Epithelial cell of esophagus (primary cell): ENCODE data around the gene WNT10A.
A peak's percentile ranks its signal among the peaks of the same experiment; 100 is the strongest.

ENCODE experiments used
- DNase-seq: peaks from one replicate; pipeline ENCODE4 v3.0.0; 2010; ENCODE audit warnings: low read depth
- H3K4me3 ChIP-seq: 2 replicates; pipeline ENCODE4 v1.5.1; 2011; ENCODE audit warnings: mild to moderate bottlenecking, low read length, control low read depth
- TF ChIP-seq, protein P1 (sequence below): IDR thresholded peaks from 2 replicates; pipeline ENCODE4 v1.5.1; 2011; ENCODE audit warnings: low read depth, mild to moderate bottlenecking, low read length, control low read depth, inconsistent platforms; ENCODE audit not compliant: insufficient read depth; ENCODE audit errors: missing control alignments

Gene WNT10A

DNA sequence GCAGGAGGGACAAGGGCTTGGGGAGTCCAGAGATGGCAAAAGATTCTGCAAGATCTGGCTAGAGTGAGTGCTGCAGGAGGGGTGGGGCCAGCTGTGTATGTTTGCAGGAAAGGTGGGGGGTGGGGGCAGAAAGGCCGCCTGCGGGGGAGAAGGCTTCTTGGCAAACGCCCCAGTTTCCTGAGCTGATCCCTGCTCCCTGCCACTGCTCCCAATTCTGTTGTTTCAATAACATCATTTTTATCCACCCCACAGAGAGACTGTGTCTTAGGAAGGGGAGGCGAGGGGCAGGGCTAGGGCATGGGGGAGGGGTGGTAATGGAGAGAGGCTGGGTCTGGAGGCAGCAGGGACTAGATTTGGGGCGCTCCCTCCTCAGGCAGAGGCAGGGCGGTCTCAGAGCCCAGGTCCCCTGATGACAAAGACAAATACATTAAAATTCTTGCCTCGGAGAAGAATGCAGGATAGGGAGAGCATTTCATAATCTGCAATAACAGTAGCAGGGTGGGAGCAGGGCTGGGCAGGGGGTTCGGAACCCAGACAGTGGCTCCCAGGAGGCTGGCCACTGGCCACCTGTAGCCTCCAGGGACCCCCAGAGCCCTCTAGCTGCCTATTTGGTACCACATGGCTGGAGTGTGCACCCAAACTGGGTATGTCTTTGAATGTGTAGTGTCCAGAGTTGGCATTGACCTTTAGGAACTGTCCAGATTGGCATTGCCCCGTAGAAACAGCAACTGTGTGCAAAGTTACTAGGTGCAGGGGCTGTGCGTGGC is 23.1 kb upstream of the WNT10A start:
- no peak overlapping the region for H3K4me3 ChIP-seq
- TF ChIP-seq, protein P1, sequence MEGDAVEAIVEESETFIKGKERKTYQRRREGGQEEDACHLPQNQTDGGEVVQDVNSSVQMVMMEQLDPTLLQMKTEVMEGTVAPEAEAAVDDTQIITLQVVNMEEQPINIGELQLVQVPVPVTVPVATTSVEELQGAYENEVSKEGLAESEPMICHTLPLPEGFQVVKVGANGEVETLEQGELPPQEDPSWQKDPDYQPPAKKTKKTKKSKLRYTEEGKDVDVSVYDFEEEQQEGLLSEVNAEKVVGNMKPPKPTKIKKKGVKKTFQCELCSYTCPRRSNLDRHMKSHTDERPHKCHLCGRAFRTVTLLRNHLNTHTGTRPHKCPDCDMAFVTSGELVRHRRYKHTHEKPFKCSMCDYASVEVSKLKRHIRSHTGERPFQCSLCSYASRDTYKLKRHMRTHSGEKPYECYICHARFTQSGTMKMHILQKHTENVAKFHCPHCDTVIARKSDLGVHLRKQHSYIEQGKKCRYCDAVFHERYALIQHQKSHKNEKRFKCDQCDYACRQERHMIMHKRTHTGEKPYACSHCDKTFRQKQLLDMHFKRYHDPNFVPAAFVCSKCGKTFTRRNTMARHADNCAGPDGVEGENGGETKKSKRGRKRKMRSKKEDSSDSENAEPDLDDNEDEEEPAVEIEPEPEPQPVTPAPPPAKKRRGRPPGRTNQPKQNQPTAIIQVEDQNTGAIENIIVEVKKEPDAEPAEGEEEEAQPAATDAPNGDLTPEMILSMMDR = no peak
- DNase-seq = no peak

GRCh38 chr2:218858138-218858445 is 22.6 kb upstream of the WNT10A start:
- TF ChIP-seq, protein P1 = no peak
- no peak overlapping the region for H3K4me3 ChIP-seq
- no peak for DNase-seq

- no peak for DNase-seq
- no peak overlapping the region for H3K4me3 ChIP-seq
- TF ChIP-seq, protein P1 = no peak
These were observed 21.7 kb upstream of the WNT10A start for GRCh38 chr2:218858671-218859555.

DNA sequence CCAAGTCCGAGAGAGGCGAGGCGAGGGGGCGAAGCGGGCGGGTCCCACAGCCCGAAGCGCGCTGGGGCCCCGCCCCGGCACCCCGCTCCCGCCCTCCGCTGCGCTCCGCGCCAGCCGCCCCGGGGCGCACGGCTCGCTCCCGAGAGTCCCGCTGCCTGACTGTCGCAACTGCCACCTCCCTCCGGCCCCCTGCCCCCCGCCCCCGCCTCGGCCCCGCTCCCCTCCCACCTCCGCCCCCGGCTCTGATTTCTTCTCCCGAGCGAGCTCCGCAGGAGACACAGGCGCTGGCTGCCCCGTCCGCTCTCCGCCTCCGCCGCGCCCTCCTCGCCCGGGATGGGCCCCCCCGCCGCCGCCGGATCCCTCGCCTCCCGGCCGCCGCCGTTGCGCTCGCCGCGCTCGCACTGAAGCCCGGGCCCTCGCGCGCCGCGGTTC is 21.1 kb upstream of the WNT10A start, which contains the start of gene WNT6:
Gene WNT6 (plus strand): TSS at position 250 of the 432 bp plus-strand sequence. CDS start 233 bp downstream, outside the sequence.
- peak; percentile 28 for DNase-seq
- TF ChIP-seq, protein P1 = no peak
- peak within 1 kb of the TSS; percentile 22 for H3K4me3 ChIP-seq

GRCh38 chr2:218859988-218860831 is 20.4 kb upstream of the WNT10A start:
- H3K4me3 ChIP-seq = peak overlapping the region; percentile 22
- TF ChIP-seq, protein P1 = no peak
- no peak for DNase-seq

DNA sequence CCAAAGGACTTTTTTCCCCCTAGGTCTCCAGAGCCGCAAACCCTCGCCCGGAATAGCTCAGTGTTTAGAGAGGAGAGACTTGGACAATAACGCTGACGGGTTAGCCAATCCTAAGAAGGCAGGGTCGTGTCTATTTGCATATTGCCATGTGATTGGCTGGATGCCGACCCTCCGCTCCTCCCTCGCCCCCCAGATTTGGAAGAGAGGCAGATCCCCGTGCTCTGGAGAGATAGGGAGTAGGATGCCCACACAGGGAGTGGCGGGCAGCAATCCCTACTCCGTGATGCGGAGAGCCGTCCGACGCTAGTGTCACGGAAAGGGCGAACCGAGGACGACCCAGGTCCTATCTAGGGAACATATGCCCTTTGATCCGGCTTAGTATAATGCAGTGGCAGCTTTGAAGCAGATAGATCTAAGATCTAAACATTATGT is 19.7 kb upstream of the WNT10A start:
- TF ChIP-seq, protein P1 = no peak
- DNase-seq = peak; percentile 49
- no peak overlapping the region for H3K4me3 ChIP-seq
